Head of caudate nucleus (tissue), 42 donors: ENCODE results near the gene IKZF4.
"Not testable (repeated sequence)": the region's sequence is repeated elsewhere in the genome, so short reads cannot be mapped to it uniquely, and the experiment has no call there.

Experiments
- DNase-seq, 42 donors: peaks; one replicate each; pipeline versions ENCODE4 v3.0.0 to v3.0.0-alpha.2; 2020 to 2021; ENCODE audit warnings: mixed read lengths in 7 of 42
- intact Hi-C: fragments of 100-400 bp; cut with DNase I; formaldehyde crosslinking; loops from one replicate; pipeline ENCODE4 v1.15.0; 2022

Gene IKZF4

GRCh38 chr12:55996201-55996714 is 24.6 kb upstream of the IKZF4 start:
- intact Hi-C loops: loop anchor here (5.0 to 10.0 kb wide), 2 partner anchors 46 to 109 kb away; partner anchors contain the start of genes PA2G4 and RPS26
- DNase-seq: peak in 41 of 42 donors; percentile 33 to 87 (median 65)

- intact Hi-C loops: loop anchor here (5.0 to 10.0 kb wide), 2 partner anchors 45 to 108 kb away; partner anchors contain the start of genes PA2G4 and RPS26
- DNase-seq: peak; percentile 89 to 99 (median 98)
These were observed 23.9 kb upstream of the IKZF4 start, which contains the start of gene SUOX for GRCh38 chr12:55996715-55997534. TSS of gene SUOX (plus strand) at chr12:55997276. CDS start at chr12:56002222, 4,946 bp downstream.

- intact Hi-C loops: loop anchor here (5.0 to 10.0 kb wide), 2 partner anchors 45 to 107 kb away; partner anchors contain the start of genes PA2G4 and RPS26
- DNase-seq: peak in 6 of 42 donors; percentile 10 to 39 (median 18)
These were observed 23.3 kb upstream of the IKZF4 start for GRCh38 chr12:55997535-55997859.

GRCh38 chr12:55999522-55999921 is 21.3 kb upstream of the IKZF4 start:
- DNase-seq: not testable (repeated sequence)
- intact Hi-C loops: loop anchor here (5.0 to 10.0 kb wide), 2 partner anchors 43 to 105 kb away; partner anchors contain the start of genes PA2G4 and RPS26

GRCh38 chr12:55999999-56000540 is 20.8 kb upstream of the IKZF4 start:
- intact Hi-C loops: loop anchor here (5.0 to 10.0 kb wide), 2 partner anchors 42 to 105 kb away; partner anchors contain the start of genes PA2G4 and RPS26
- not testable (repeated sequence) for DNase-seq

- DNase-seq: no peak
- intact Hi-C loops: no loop called here
These were observed 19.2 kb upstream of the IKZF4 start for GRCh38 chr12:56001487-56002100.

GRCh38 chr12:56003376-56003775 is 17.5 kb upstream of the IKZF4 start:
- DNase-seq, intact Hi-C loops: not testable (repeated sequence)

- DNase-seq: no peak
- intact Hi-C loops: no loop called here
These were observed 16.6 kb upstream of the IKZF4 start for GRCh38 chr12:56004211-56004610.

- DNase-seq: peak in 38 of 42 donors; percentile 19 to 75 (median 46)
- intact Hi-C loops: no loop called here
These were observed 13.0 kb upstream of the IKZF4 start for GRCh38 chr12:56007564-56008559.

GRCh38 chr12:56010111-56010570 is 10.7 kb upstream of the IKZF4 start:
- DNase-seq: no peak
- intact Hi-C loops: no loop called here

- intact Hi-C loops: no loop called here
- DNase-seq: no peak
These were observed 9.2 kb upstream of the IKZF4 start for GRCh38 chr12:56011509-56012090.

GRCh38 chr12:56013482-56013881 is 7.4 kb upstream of the IKZF4 start:
- intact Hi-C loops: no loop called here
- DNase-seq: peak in 39 of 42 donors; percentile 20 to 94 (median 72)

- no peak for DNase-seq
- intact Hi-C loops: no loop called here
These were observed 6.6 kb upstream of the IKZF4 start for GRCh38 chr12:56014205-56014604.

GRCh38 chr12:56017181-56017580 is 3.7 kb upstream of the IKZF4 start:
- DNase-seq: peak in 7 of 42 donors; percentile 11 to 77 (median 47)
- intact Hi-C loops: no loop called here

GRCh38 chr12:56018356-56018755 is 2.5 kb upstream of the IKZF4 start:
- no peak for DNase-seq
- intact Hi-C loops: no loop called here

- no peak for DNase-seq
- intact Hi-C loops: no loop called here
These were observed 1.1 kb downstream of the IKZF4 start for GRCh38 chr12:56021889-56022497.

- intact Hi-C loops: no loop called here
- no peak for DNase-seq
These were observed 7.8 kb downstream of the IKZF4 start for GRCh38 chr12:56028511-56029165.
